HG02938 (cell line): ENCODE data around the gene TUBGCP3.
"Not testable (repeated sequence)": the region's sequence is repeated elsewhere in the genome, so short reads cannot be mapped to it uniquely, and the experiment has no call there.

Experiments used
- ATAC-seq: cut with Tn5 transposase; IDR thresholded peaks from one replicate; pipeline ENCODE4 v1.9.1; 2021; ENCODE audit warnings: mild to moderate bottlenecking, moderate library complexity; ENCODE audit not compliant: unreplicated experiment

TUBGCP3 gene

GRCh38 chr13:112580211-112580610 is 7.7 kb downstream of the TUBGCP3 start:
- ATAC-seq = no peak

- ATAC-seq = no peak
These were observed 8.6 kb downstream of the TUBGCP3 start for GRCh38 chr13:112579310-112579843.

DNA sequence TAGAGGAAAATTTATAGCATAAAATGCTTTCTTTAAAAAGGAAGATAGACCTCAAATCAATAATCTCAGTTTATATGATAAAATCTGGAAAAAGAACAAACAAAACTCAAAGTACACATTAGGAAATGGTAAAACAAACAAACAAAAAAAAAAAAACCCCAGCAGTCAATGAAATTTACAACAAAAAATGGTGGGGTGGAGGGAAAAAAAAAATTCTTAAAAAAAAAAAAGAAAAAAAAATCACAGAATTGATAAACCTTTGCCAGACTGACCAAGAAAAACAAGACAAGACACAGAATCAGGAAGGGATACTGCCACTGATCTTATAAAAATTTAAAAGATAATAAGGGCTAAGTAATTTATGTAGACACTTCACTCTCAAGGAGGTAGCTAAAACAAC is 11.2 kb downstream of the TUBGCP3 start:
- no peak for ATAC-seq

GRCh38 chr13:112576191-112576590 is 11.8 kb downstream of the TUBGCP3 start:
- no peak for ATAC-seq

- ATAC-seq = no peak
These were observed 12.3 kb downstream of the TUBGCP3 start for GRCh38 chr13:112575675-112576074.

GRCh38 chr13:112574834-112575613 is 12.9 kb downstream of the TUBGCP3 start:
- ATAC-seq = no peak

DNA sequence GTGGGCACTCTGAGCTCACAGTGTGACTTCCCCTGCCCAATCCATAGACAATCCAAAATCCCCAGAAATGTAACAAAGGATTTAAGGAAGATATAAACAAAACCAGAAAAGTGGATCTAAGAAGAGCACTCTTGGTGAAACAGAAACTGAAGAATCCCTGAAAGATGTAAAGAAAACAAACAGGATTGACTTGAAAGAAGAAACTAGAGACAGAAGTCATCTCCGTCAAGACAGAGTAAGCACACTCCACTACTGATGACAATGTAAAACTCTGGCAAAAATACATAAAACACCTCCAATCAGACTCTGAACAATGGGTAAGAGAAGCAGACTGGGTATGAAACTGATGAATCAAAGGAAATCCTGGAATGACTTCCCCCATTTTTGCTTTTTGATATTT is 13.5 kb downstream of the TUBGCP3 start:
- no peak for ATAC-seq

- ATAC-seq = no peak
These were observed 14.2 kb downstream of the TUBGCP3 start for GRCh38 chr13:112573710-112574109.

- no peak for ATAC-seq
These were observed 15.6 kb downstream of the TUBGCP3 start for GRCh38 chr13:112572366-112572765.

DNA sequence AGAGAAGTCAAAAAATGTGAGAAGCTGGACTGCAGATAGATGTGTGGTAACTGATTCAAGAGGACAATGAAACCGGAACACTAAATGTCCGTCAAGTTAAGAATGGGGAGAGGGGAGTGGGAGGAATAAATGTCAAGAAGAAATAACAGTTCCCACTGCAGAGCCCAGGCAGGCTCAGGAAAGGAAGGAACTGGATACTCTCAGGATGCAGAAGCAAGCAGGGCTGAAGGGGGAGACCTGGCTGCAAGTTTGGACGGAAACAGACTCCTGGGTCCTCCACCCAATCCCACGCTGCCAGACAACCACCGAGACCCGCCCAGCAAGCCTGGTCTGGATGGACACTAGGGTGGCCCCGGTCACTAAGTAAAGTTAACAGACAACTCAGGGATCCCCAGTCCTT is 18.1 kb downstream of the TUBGCP3 start:
- ATAC-seq = no peak

DNA sequence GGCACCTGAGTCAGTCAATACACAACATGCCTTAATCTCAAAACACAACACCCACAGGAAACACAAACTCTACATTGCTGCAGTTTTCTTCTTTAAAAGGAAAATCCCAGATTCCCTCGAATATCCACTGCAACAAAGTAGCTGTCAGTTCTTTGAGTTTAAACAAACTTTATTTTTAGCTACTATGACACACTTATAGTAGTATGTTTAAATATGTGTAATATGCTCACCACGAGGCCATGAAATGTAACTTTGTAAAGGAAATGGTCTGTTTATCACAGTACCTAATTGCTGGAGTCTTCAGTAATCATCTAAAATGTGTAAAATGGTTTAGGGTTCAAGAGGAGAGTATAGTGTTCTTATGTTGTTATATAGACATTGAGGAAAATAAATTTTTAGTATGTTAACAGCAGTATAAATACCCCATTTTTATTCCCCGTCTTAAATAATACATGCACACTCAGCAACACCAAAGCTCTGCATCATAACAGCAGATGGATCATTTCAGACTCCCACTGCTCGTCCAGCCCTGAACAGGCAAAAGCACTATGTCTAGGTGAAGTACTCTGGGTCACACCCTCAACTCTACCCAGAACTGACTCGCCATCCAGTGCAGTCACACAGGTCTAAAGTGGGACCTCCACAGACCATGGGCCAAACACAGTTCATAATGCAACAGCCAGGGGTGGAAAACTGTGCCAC is 20.6 kb downstream of the TUBGCP3 start:
- ATAC-seq = no peak

DNA sequence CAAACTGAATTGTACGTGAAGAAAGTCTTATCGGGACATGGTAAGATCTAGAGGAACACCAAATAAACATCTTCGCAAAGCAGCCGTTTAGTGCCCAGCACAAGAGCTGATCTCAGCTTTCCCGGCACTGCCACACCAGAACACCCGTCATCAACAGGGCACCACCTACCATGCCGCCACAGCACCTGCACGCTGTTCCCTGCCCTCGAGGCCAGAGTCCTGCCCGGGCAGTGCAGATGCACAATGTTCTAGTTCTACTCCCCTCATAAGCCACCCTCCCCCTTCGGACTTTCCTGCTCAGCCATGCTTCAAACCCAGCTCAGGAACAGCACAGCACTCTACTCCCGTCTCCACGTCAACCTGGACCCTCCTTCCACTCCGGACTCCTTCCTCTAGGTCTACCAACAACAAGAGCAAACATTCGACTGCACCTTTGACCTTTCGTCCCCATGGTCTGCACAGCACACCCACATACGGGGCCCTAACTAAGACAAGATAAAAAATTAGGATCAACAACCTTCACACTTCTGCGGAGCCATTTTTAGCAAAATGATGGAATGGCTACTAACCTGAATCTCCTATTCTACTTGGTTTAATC is 25.1 kb downstream of the TUBGCP3 start:
- no peak for ATAC-seq

GRCh38 chr13:112562254-112562653 is 25.7 kb downstream of the TUBGCP3 start:
- no peak for ATAC-seq

DNA sequence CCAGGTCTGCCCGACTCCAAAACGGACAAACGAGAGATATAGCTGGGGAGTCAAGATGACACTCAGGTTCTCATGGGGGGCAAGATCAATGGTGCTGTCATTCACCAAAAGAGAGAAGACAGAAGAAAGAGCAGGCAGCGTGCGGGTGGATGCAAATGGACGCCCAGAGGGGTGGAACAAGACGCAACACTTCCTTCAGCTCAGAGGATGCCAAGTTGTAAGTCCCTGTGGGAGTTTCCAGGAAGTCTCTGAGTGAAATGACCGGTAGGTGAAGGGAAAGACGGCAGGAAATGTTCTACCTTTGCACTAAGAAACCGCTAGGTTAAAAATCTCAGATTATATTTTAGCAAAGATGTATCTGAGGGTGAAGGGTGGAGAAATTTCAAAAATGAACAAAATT is 26.5 kb downstream of the TUBGCP3 start:
- no peak for ATAC-seq

GRCh38 chr13:112558696-112559418 is 29.1 kb downstream of the TUBGCP3 start:
- no peak for ATAC-seq

- no peak for ATAC-seq
These were observed 31.4 kb downstream of the TUBGCP3 start for GRCh38 chr13:112556600-112556999.

DNA sequence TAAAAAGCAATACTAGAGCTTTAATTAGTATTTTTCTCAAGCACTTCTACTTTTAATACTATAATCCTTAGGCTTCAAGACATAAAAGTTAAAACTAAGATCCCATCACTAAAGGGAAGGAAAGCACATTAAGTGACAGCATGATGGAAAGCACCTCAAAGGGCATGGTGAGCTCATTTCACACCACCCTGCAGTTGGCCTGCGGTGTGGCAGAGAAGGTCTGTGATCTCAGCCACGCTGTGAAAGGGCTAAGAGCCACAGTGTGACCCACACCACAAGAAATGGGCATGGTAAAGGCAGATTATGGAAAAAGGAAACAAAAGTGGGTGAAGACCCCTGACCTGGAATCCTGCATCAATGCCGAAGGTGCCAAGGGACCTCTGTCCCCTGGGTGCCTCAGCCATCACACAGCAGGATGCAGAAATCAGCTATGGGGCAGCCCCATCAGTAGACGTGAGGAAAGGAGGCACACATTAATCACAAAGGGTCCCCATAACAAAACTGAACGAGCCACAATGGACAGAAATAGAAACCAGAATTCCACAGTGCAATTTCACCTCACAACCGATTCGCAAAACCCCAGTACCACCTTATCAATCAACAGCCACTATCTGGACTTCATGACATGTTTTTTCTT is 33.6 kb downstream of the TUBGCP3 start:
- no peak for ATAC-seq

GRCh38 chr13:112548975-112549374 is 39.0 kb downstream of the TUBGCP3 start:
- not testable (repeated sequence) for ATAC-seq

- ATAC-seq = no peak
These were observed 42.1 kb downstream of the TUBGCP3 start for GRCh38 chr13:112545856-112546255.
